Stimulated activated CD4-positive, alpha-beta T cell treated with anti-CD3 and anti-CD28 coated beads, Interleukin-12 subunit alpha, Interleukin-12 subunit beta, amount 100 ng/mL, for 48 hours (primary cell): ENCODE data around the gene OR10D3.
"Not testable (repeated sequence)": the region's sequence is repeated elsewhere in the genome, so short reads cannot be mapped to it uniquely, and the experiment has no call there.

ENCODE experiments used
- DNase-seq, 3 donors: peaks; one replicate each; pipeline ENCODE4 v3.0.0-alpha.2; 2020; ENCODE audit warnings: low read depth in 2 of 3, low spot score in 1 of 3

The OR10D3 gene

DNA sequence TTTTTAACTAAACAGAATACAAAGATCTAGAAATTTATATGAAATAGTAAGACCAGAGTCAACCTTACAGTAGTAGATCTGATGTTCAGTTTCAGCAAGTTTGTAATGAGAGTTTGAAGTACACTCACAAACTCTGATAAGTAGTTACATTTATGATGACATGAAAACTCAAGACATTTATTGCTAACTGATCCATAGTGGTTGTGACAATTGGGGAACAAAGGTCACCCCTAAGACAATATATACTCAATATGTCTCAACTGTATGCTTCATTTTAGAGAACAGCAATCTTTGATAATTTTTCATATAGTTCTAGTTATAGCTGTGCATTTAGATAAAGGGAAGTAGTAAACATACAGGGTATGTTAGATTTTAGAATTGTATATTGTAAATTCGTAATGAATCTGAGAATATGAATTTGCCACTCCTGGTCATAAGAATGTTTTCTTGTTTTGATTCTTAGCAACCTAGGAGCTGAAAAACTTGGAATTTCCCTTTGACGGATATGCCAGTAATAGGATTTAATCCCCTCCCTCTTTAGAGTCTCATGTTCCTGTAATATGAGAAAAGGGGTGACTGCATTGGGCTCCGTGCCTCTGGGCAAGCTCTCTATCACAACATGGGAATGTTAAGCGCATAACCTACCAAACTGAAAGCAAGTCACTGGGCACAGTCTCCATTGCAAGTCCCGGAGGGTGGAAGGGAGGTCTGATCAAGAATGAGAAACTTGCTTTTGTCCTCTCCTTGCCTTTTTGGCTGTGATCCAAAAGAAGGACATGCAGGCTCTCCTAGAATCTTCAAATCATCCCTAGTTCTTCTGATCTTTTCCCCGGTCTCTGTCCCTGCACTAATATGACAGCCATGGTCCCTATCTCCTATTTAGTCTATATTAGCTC lies 11.4 kb downstream of the OR10D3 start:
- DNase-seq = no peak

DNA sequence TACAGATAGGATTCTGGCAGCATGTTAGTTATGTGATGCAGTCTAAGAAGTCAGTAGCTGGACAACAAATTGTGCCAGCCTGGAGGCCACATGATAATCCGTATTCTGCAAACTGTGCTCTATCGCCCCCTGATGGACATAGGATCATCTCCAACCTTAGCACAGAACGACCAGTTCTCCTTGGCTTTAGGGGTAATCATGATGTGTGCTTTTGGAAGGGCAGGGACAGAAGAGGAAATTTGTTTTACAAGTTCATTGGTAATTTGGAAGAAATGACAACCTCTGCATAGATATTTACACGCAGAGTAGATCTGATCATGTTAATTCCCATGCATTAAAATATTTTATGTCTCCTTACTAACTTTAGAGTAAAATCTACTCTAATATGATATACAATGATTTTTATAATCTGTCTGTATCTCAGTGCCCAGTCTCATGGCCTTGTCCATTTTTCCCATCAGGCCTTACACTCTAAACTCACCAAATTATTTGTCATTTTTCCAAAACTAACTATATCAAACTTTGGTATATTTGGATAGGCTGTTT lies 12.1 kb downstream of the OR10D3 start:
- peak; percentile 12 to 50 (median 32) for DNase-seq

DNA sequence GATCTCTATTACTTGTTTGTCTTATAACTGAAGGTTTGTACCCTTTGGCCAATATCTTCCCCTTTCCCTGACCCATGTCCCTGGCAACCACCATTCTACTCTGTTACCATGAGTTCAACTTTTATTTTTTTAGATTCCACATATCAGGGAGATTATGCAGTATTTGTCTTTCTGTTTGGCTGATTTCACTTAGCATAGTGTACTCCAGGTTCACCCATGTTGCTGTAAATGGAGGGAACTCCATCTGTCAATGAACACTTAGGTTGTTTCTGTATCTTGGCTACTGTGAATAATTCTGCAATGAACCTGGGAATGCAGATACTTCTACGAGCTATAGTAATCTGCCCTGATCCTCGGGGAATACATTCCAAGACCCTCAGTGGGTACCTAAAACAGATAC lies 14.9 kb downstream of the OR10D3 start:
- no peak for DNase-seq

DNA sequence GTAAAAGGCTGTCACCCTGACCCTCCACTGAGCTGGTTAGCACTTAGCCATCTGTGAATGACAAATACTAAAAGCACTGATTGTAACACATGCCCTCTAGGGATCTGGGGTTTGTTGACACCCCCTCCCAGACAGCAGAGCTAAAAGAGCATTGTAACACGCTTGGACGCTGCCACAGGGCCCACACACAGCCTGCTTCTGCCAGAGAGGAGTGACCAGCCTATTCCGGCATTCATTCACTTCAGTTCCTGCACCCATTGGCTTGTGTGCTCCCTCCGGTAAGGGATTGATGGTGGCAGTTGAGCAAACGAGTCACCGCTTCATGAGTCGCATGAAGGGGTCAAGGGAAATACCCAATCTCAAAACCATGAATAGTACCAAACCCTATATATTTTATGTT lies 15.8 kb downstream of the OR10D3 start:
- no peak for DNase-seq

DNA sequence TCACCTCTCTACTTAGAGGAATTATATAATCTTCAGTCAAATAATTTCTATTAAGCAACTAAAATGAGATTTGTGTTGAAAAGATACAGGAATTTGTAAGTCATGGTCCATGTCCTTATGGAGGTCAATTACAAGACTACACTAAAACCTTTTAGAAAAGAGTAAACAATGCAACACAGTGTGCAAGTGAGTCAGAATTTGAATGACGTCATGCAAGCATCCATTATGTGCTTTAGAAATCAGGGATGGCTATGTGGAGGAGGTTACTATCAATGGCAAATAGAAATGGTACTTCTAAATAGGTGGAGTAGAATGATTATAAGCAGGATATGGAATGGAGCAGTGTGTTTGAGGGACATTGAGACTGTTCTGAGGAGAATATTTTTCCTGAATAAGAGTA lies 16.6 kb downstream of the OR10D3 start:
- no peak for DNase-seq

DNA sequence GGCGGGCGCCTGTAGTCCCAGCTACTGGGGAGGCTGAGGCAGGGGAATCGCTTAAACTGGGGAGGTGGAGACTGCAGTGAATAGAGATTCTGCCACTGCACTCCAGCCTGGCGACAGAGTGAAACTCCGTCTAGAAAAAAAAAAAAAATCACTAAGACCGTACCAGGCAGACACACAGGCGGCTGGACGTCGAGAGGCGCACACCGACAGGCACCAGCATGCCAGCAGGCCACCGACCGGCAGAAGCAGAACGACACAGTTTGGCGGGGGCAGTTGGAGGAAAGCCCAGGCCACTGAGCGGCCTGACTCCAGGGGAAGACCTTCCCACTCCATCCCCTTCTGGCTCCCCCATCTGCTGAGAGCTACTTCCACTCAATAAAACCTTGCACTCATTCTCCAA lies 17.5 kb downstream of the OR10D3 start:
- no peak for DNase-seq

DNA sequence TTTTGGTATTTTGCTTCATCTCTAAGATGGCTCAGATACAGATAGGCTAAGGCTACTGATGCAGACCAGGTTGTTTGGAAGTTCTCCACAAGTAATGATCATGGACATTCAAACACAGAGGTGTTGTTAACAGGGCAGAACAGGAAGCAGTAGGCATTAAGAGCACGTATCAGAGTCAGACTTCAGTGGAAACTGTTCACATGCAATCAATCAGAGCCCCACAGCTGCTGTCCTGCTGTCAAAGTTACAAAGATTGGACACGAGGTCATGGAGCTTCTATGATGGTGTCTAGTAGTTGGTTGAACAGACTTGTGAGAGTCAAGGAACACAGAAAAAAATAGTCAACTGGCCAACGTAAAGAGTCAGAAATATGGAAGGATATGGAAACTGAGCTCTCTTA lies 19.8 kb downstream of the OR10D3 start:
- no peak for DNase-seq

- DNase-seq = no peak
Observed at GRCh38 chr11:124204008-124204407, 20.9 kb downstream of the OR10D3 start.

DNA sequence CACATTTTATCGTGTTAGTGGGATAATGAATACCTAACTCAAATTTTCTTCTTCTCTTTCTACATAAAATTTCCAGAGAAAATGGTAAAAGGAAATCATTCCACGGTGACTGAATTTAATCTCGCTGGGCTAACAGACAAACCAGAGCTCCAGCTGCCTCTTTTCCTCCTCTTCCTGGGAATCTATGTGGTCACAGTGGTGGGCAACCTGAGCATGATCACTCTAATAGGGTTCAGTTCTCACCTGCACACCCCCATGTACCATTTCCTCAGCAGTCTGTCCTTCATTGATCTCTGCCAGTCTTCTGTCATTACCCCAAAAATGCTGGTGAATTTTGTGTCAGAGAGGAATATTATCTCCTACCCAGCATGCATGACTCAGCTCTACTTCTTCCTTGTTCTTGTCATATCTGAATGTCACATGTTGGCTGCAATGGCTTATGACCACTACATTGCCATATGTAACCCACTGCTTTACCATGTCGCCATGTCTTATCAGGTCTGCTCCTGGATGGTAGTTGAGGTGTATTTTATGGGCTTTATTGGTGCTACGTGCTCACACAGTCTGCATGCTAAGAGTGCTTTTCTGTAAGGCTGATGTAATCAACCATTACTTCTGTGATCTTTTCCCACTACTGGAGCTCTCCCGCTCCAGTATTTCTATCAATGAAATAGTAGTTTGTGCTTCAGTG lies 24.1 kb downstream of the OR10D3 start:
- no peak for DNase-seq

- no peak for DNase-seq
Observed at GRCh38 chr11:124209824-124210357, 26.7 kb downstream of the OR10D3 start.

GRCh38 chr11:124210421-124210820 lies 27.3 kb downstream of the OR10D3 start:
- DNase-seq = no peak

GRCh38 chr11:124211321-124211720 lies 28.2 kb downstream of the OR10D3 start:
- DNase-seq = no peak

DNA sequence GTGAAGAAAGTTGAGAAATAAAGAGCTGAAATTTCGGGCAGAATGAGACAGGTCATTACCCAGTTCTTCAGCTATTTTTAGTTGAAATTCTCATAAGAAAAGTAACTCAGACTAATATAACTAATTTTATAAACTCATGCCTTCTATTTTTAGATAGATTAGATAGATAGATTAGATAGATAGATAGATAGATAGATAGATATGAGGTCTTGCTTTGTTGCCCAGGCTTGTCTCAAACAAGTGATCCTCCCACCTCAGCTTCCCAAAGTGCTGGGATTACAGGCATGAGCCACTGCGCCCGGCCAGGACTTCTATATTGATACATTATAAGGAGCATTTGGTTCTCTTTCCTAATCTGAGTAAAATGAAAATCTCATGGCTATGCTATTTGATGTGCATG lies 30.9 kb downstream of the OR10D3 start:
- no peak for DNase-seq

- no peak for DNase-seq
Observed at GRCh38 chr11:124219126-124219525, 36.0 kb downstream of the OR10D3 start.

DNA sequence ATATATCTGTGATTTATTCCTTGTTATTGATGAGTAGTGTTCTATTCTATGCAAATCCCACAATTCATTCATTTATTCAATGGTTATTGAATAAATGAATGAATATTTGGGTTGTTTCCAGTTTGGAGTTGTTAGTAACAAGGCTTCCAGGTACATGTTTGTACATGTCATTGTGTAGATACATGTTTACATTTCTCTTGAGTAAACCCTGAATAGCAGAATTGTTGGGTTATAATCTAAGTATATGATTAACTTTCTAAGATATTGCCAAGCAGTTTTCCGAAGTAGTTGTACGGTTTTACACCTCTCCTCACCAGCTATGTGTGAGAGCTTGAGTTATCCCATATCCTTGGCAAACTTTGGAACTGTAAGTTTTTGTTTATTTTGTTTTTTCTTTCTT lies 39.3 kb downstream of the OR10D3 start:
- DNase-seq = no peak

DNA sequence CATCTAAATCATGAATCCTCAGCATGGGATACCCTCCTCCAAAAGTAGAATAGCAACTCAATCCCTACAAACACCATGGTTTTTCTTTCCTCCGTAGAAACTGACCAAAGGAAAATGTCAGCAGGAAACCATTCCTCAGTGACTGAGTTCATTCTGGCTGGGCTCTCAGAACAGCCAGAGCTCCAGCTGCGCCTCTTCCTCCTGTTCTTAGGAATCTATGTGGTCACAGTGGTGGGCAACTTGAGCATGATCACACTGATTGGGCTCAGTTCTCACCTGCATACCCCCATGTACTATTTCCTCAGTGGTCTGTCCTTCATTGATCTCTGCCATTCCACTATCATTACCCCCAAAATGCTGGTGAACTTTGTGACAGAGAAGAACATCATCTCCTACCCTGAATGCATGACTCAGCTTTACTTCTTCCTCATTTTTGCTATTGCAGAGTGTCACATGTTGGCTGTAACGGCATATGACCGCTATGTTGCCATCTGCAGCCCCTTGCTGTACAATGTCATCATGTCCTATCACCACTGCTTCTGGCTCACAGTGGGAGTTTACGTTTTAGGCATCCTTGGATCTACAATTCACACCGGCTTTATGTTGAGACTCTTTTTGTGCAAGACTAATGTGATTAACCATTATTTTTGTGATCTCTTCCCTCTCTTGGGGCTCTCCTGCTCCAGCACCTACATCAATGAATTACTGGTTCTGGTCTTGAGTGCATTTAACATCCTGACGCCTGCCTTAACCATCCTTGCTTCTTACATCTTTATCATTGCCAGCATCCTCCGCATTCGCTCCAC lies 41.7 kb downstream of the OR10D3 start:
- DNase-seq = not testable (repeated sequence)

GRCh38 chr11:124225471-124225870 lies 42.3 kb downstream of the OR10D3 start:
- DNase-seq = no peak

DNA sequence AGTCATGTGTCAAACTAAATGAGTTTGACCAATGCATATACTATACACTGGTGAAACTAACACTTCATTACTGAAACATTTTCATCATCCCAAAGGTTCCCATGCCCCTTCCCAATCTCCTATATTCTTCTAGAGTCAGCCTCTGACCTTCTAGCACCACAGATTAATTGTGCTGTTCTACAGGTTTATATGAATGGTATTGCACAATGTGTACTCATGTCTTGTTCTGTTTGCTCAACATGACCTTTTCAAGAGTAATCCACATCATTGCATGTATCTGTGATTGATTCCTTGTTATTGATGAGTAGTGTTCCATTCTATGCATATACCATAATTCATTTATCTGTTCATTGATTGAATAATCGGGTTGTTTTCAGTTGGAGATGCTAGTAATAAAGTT lies 50.2 kb downstream of the OR10D3 start:
- DNase-seq = no peak
